ENCODE measurements around the gene LPIN3.

The LPIN3 gene

DNA sequence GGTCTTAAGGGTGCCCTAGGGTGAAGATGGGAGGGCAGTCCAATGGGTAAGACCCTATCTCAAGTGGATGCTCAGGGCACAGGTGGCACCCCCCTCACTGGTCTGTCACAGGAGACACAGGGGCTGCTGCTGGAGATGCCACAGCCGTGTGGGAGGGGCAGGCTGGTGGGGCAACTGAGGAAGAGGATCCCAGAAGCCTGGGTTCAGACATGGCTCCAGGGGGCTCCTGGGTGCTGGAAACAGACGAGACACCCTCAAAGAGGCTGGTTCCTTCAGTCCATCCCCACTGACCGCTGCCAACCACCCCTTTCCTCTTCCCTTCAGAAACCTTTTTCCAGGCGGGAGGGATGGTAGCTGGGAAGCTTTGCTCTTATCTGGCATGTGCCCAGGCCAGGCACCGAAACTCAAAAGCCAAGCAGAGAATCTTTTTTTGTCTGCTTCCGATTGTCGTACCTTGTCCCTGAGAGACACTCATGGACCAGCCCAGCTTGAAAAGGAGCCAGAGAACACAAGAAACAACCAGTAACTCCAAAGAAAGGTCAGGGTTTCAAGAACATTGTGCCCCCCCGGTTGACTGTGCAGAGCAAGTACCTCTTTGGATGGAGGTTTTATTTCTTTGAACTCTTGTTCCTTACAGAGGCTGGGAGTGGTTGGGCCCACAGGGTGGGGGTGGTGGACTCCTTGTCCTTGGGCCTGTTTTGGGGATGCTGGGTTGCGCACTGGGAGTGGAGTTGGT is 54.5 kb downstream of the LPIN3 start:
- H3K9ac ChIP-seq (ENCODE audit: low read depth, low read length), result no peak overlapping the region
- no peaks in the 10 kb centered on the region for H3K9me3 ChIP-seq (ENCODE audit: control insufficient read depth, insufficient read depth, low read length)
- no peaks in the 10 kb centered on the region for H3K36me3 ChIP-seq (ENCODE audit: insufficient read depth, low read length)
- H3K4me1 ChIP-seq (ENCODE audit: insufficient read depth, low read length), result peaks cover 14% of the 10 kb centered on the region; the same call in 1 of the 2 replicates

- Histone ChIP-seq H3K4me1 (ENCODE audit: insufficient read depth, low read length) (peaks cover 14% of the 10 kb centered on the region; the same call in 1 of the 2 replicates), H3K36me3 (ENCODE audit: insufficient read depth, low read length) (no peaks in the 10 kb centered on the region), H3K9me3 (ENCODE audit: control insufficient read depth, insufficient read depth, low read length) (no peaks in the 10 kb centered on the region), H3K9ac (ENCODE audit: low read depth, low read length) (no peak overlapping the region)
Measured at GRCh38 chr20:41395667-41396664, 55.3 kb downstream of the LPIN3 start.

DNA sequence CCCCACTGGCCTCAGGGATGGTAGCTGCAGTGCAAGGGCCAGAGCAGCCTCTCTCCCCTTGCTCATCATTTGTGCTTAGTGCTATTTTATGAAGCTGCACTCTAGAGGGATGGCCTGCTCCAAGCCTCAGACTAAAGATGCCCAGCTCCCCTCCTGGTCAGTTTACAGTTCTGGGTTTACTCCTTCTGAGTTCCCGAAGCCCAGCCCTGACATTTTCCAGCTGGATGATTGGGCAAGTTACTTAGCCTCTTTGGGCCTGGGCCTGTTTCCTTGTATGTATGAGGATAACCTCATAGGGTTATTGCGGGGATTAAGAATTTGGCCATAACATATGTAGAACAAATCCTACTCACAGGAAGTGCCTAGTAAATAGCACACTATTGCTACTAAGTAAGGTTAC is 57.8 kb downstream of the LPIN3 start:
- Histone ChIP-seq H3K9me3 (ENCODE audit: control insufficient read depth, insufficient read depth, low read length) (no peaks in the 10 kb centered on the region), H3K4me1 (ENCODE audit: insufficient read depth, low read length) (peaks cover 14% of the 10 kb centered on the region; the same call in 1 of the 2 replicates)

DNA sequence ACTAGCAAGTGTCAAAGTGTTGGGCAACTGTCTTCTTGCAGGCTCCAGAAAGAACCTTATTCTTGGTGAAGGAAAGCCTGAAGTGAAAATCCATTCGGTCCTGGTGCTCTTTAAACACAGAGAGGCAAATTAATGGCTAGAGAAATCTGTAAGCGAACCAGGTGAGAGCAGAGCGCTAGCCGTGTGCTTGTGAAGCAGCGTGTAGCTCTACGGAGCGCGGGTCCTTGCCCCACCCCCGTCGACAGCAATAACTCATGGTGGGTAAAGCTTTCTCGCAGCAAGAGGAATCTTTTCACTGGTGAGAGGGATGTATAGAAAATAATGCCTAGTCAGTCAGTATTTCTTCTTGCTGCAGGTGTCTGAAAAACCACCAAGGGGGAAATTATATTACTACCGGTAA is 63.0 kb downstream of the LPIN3 start:
- peaks cover 6% of the 10 kb centered on the region; the same call in 1 of the 2 replicates for H3K36me3 ChIP-seq (ENCODE audit: insufficient read depth, low read length)
- no peak overlapping the region for H3K9ac ChIP-seq (ENCODE audit: low read depth, low read length)
- no peaks in the 10 kb centered on the region for H3K9me3 ChIP-seq (ENCODE audit: control insufficient read depth, insufficient read depth, low read length)
- H3K4me1 ChIP-seq (ENCODE audit: insufficient read depth, low read length), result peaks cover 4% of the 10 kb centered on the region; the same call in 1 of the 2 replicates

More for the DNA sequence above, 57.8 kb downstream of the LPIN3 start:
- no peak overlapping the region for H3K9ac ChIP-seq (ENCODE audit: low read depth, low read length)
- H3K36me3 ChIP-seq (ENCODE audit: insufficient read depth, low read length), result no peaks in the 10 kb centered on the region

GRCh38 chr20:41405436-41405835 is 64.8 kb downstream of the LPIN3 start:
- H3K9me3 ChIP-seq (ENCODE audit: control insufficient read depth, insufficient read depth, low read length), result no peaks in the 10 kb centered on the region
- peaks cover 10% of the 10 kb centered on the region for H3K36me3 ChIP-seq (ENCODE audit: insufficient read depth, low read length)
- peaks cover 4% of the 10 kb centered on the region; the same call in 1 of the 2 replicates for H3K4me1 ChIP-seq (ENCODE audit: insufficient read depth, low read length)
- H3K9ac ChIP-seq (ENCODE audit: low read depth, low read length), result no peak overlapping the region

GRCh38 chr20:41406353-41406752 is 65.7 kb downstream of the LPIN3 start:
- no peaks in the 10 kb centered on the region for H3K9me3 ChIP-seq (ENCODE audit: control insufficient read depth, insufficient read depth, low read length)
- H3K4me1 ChIP-seq (ENCODE audit: insufficient read depth, low read length), result peaks cover 4% of the 10 kb centered on the region; the same call in 1 of the 2 replicates
- H3K9ac ChIP-seq (ENCODE audit: low read depth, low read length), result no peak overlapping the region
- peaks cover 10% of the 10 kb centered on the region for H3K36me3 ChIP-seq (ENCODE audit: insufficient read depth, low read length)

GRCh38 chr20:41406896-41407444 is 66.3 kb downstream of the LPIN3 start:
- H3K36me3 ChIP-seq (ENCODE audit: insufficient read depth, low read length), result peaks cover 10% of the 10 kb centered on the region
- no peak overlapping the region for H3K9ac ChIP-seq (ENCODE audit: low read depth, low read length)
- H3K9me3 ChIP-seq (ENCODE audit: control insufficient read depth, insufficient read depth, low read length), result no peaks in the 10 kb centered on the region
- H3K4me1 ChIP-seq (ENCODE audit: insufficient read depth, low read length), result peaks cover 2% of the 10 kb centered on the region; the same call in 1 of the 2 replicates

DNA sequence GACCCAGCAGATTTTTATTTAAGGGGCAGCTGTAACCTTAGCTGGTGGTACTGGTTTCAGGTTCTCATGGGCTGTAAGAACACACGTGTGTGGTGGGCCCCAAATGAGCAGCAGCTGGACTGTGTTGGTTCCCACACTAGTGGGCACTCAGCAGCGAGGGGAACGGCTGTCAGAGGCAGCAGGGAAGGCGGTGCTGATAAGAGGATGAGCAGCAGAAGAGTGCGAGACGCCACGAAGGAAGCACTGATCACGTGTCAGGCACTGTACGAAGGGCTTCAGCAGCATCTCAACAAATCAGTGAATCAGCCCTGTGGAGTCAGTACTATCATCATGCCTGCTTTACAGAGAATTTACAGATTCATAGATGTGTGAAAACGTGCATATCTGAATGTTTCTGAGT is 67.0 kb downstream of the LPIN3 start:
- no peak overlapping the region for H3K9ac ChIP-seq (ENCODE audit: low read depth, low read length)
- no peaks in the 10 kb centered on the region for H3K4me1 ChIP-seq (ENCODE audit: insufficient read depth, low read length)
- H3K9me3 ChIP-seq (ENCODE audit: control insufficient read depth, insufficient read depth, low read length), result no peaks in the 10 kb centered on the region
- H3K36me3 ChIP-seq (ENCODE audit: insufficient read depth, low read length), result peaks cover 10% of the 10 kb centered on the region

GRCh38 chr20:41408156-41408794 is 67.7 kb downstream of the LPIN3 start:
- no peak overlapping the region for H3K9ac ChIP-seq (ENCODE audit: low read depth, low read length)
- H3K36me3 ChIP-seq (ENCODE audit: insufficient read depth, low read length), result peaks cover 10% of the 10 kb centered on the region
- H3K9me3 ChIP-seq (ENCODE audit: control insufficient read depth, insufficient read depth, low read length), result no peaks in the 10 kb centered on the region

GRCh38 chr20:41408986-41409385 is 68.4 kb downstream of the LPIN3 start:
- no peaks in the 10 kb centered on the region for H3K9me3 ChIP-seq (ENCODE audit: control insufficient read depth, insufficient read depth, low read length)
- H3K9ac ChIP-seq (ENCODE audit: low read depth, low read length), result no peak overlapping the region
- H3K4me1 ChIP-seq (ENCODE audit: insufficient read depth, low read length), result no peaks in the 10 kb centered on the region
- H3K36me3 ChIP-seq (ENCODE audit: insufficient read depth, low read length), result peaks cover 10% of the 10 kb centered on the region

More at GRCh38 chr20:41408156-41408794, 67.7 kb downstream of the LPIN3 start:
- no peaks in the 10 kb centered on the region for H3K4me1 ChIP-seq (ENCODE audit: insufficient read depth, low read length)

Measured in ES-I3 (cell line).